Cardiac fibroblast (primary cell): Measurements from ENCODE around the gene HNRNPA3.

Experiments used
- DNase-seq, 2 donors: peaks; one replicate each; pipeline versions ENCODE4 v3.0.0 to v3.0.0-alpha.2; 2010; ENCODE audit warnings: low read depth in 2 of 2
- H3K4me3 ChIP-seq, 2 donors: replicated peaks in 1 of 2; 1 replicate in 1 of 2; 2 replicates in 1 of 2; pipeline ENCODE4 v1.5.1; 2011; ENCODE audit warnings: low read depth in 2 of 2, low read length in 2 of 2, mild to moderate bottlenecking in 2 of 2, moderate library complexity in 1 of 2
- CTCF ChIP-seq: IDR thresholded peaks from one replicate; pipeline ENCODE4 v1.5.1; 2011; ENCODE audit warnings: low read depth, mild to moderate bottlenecking, low read length, inconsistent platforms

The HNRNPA3 gene

GRCh38 chr2:177249038-177249437 lies 36.4 kb downstream of the HNRNPA3 start:
- H3K4me3 ChIP-seq: no peak overlapping the region
- DNase-seq: no peak
- TF ChIP-seq CTCF: no peak

GRCh38 chr2:177250461-177250860 lies 37.9 kb downstream of the HNRNPA3 start:
- DNase-seq: no peak
- no peak for TF ChIP-seq CTCF
- H3K4me3 ChIP-seq: no peak overlapping the region

- no peak overlapping the region for H3K4me3 ChIP-seq
- no peak for TF ChIP-seq CTCF
- DNase-seq: no peak
Measured at GRCh38 chr2:177251165-177251542, 38.6 kb downstream of the HNRNPA3 start.

GRCh38 chr2:177252808-177253531 lies 40.4 kb downstream of the HNRNPA3 start:
- no peak for DNase-seq

GRCh38 chr2:177253704-177254103 lies 41.1 kb downstream of the HNRNPA3 start:
- TF ChIP-seq CTCF: no peak

More at GRCh38 chr2:177252808-177253531, 40.4 kb downstream of the HNRNPA3 start:
- no peak for TF ChIP-seq CTCF
- no peak overlapping the region for H3K4me3 ChIP-seq

GRCh38 chr2:177254433-177255226 lies 42.0 kb downstream of the HNRNPA3 start:
- no peak overlapping the region for H3K4me3 ChIP-seq
- peak; percentile 53 for TF ChIP-seq CTCF
- no peak for DNase-seq

More at GRCh38 chr2:177253704-177254103, 41.1 kb downstream of the HNRNPA3 start:
- H3K4me3 ChIP-seq: no peak overlapping the region
- DNase-seq: no peak
